Measurements from ENCODE around the gene IRF2BP2.

IRF2BP2 gene

GRCh38 chr1:234621657-234622335 lies 11.8 kb upstream of the IRF2BP2 start:
- H3K36me3 ChIP-seq (ENCODE audit: low read length) = no peaks in the 10 kb centered on the region
- H3K9me2 ChIP-seq (replicated peaks; ENCODE audit: insufficient read depth, low read length) = no peaks in the 10 kb centered on the region
- no peak overlapping the region for H3K9ac ChIP-seq (ENCODE audit: low read length)
- no peak overlapping the region for H3K27ac ChIP-seq (ENCODE audit: low read depth, low read length)
- H4K20me1 ChIP-seq (ENCODE audit: low read depth, low read length) = no peaks in the 10 kb centered on the region
- no peak overlapping the region for H3K4me2 ChIP-seq (ENCODE audit: low read depth, low read length, poor library complexity, severe bottlenecking)
- H3K27me3 ChIP-seq (ENCODE audit: low read length) = no peaks in the 10 kb centered on the region
- H3F3A ChIP-seq (ENCODE audit: insufficient read depth) = no peaks in the 10 kb centered on the region
- H3K4me3 ChIP-seq (ENCODE audit: insufficient read depth, low read length, poor library complexity, severe bottlenecking) = no peak overlapping the region
- H3K9me3 ChIP-seq (ENCODE audit: insufficient read depth, low read length) = no peaks in the 10 kb centered on the region
- TF ChIP-seq, protein P1, sequence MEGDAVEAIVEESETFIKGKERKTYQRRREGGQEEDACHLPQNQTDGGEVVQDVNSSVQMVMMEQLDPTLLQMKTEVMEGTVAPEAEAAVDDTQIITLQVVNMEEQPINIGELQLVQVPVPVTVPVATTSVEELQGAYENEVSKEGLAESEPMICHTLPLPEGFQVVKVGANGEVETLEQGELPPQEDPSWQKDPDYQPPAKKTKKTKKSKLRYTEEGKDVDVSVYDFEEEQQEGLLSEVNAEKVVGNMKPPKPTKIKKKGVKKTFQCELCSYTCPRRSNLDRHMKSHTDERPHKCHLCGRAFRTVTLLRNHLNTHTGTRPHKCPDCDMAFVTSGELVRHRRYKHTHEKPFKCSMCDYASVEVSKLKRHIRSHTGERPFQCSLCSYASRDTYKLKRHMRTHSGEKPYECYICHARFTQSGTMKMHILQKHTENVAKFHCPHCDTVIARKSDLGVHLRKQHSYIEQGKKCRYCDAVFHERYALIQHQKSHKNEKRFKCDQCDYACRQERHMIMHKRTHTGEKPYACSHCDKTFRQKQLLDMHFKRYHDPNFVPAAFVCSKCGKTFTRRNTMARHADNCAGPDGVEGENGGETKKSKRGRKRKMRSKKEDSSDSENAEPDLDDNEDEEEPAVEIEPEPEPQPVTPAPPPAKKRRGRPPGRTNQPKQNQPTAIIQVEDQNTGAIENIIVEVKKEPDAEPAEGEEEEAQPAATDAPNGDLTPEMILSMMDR (IDR thresholded peaks at IDR 0.05; ENCODE audit: insufficient read depth, low read length, poor library complexity, severe bottlenecking) = no peak
- no peak for TF ChIP-seq EZH2phosphoT487 (conservative IDR thresholded peaks at IDR 0.05; ENCODE audit: low read length)
- no peaks in the 10 kb centered on the region for H3K79me2 ChIP-seq (ENCODE audit: insufficient read depth, low read length)
- no peak overlapping the region for H2AFZ ChIP-seq (ENCODE audit: low read depth, low read length, severe bottlenecking)

GRCh38 chr1:234621127-234621468 lies 11.1 kb upstream of the IRF2BP2 start:
- Histone ChIP-seq H3K9me2 (replicated peaks; ENCODE audit: insufficient read depth, low read length) (no peaks in the 10 kb centered on the region), H3K4me3 (ENCODE audit: insufficient read depth, low read length, poor library complexity, severe bottlenecking) (no peak overlapping the region), H3F3A (ENCODE audit: insufficient read depth) (no peaks in the 10 kb centered on the region), H4K20me1 (ENCODE audit: low read depth, low read length) (no peaks in the 10 kb centered on the region), H3K9me3 (ENCODE audit: insufficient read depth, low read length) (no peaks in the 10 kb centered on the region), H3K27ac (ENCODE audit: low read depth, low read length) (no peak overlapping the region), H3K36me3 (ENCODE audit: low read length) (no peaks in the 10 kb centered on the region), H2AFZ (ENCODE audit: low read depth, low read length, severe bottlenecking) (no peak overlapping the region), H3K27me3 (ENCODE audit: low read length) (no peaks in the 10 kb centered on the region), H3K9ac (ENCODE audit: low read length) (no peak overlapping the region), H3K79me2 (ENCODE audit: insufficient read depth, low read length) (no peaks in the 10 kb centered on the region), H3K4me2 (ENCODE audit: low read depth, low read length, poor library complexity, severe bottlenecking) (no peak overlapping the region)
- TF ChIP-seq EZH2phosphoT487 (conservative IDR thresholded peaks at IDR 0.05; ENCODE audit: low read length) = no peak
- TF ChIP-seq, protein P1 (IDR thresholded peaks at IDR 0.05; ENCODE audit: insufficient read depth, low read length, poor library complexity, severe bottlenecking) = no peak

DNA sequence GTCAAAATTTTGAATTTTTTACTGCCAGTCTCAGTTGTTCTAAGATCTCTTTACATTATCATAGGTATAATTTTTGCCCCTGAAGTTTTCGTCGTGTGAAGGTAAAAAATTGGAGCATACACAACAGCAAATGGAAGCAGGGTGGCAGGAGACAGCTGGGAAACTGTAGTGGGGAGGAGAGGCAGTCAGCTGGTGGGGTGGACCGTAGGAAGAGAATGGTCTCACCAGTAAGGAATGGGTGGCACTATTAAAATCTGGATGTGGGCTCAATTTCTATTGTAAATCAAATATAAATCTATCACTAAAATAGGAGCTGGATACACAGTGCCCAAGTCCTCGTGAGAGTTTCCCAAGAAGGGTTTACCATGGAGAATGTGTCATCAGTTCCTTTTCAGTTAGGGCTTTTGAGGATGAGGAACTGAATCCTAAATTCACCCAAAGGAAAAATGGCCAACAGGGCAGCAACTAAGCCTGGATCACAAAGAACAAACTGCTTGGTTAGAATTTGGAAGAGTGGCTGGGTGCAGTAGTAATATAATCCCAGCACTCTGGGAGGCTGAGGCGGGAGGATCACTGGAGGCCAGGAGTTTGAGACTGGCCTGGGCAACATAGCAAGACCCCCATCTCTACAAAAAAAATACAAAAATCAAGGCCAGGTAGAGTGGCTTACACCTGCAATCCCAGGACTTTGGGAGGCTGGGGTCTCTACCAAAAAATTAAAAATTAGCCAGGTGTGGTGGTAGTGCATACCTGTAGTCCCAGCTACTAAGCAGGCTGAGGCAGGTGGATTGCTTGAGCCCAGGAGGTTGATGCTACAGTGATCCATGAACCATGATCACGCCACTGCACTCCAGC lies 10.5 kb upstream of the IRF2BP2 start:
- no peak for TF ChIP-seq EZH2phosphoT487 (conservative IDR thresholded peaks at IDR 0.05; ENCODE audit: low read length)
- TF ChIP-seq, protein P1 (IDR thresholded peaks at IDR 0.05; ENCODE audit: insufficient read depth, low read length, poor library complexity, severe bottlenecking) = no peak
- no peaks in the 10 kb centered on the region for H3F3A ChIP-seq (ENCODE audit: insufficient read depth)

More for the DNA sequence above, 10.5 kb upstream of the IRF2BP2 start:
- Histone ChIP-seq H3K9me2 (replicated peaks; ENCODE audit: insufficient read depth, low read length) (no peaks in the 10 kb centered on the region), H2AFZ (ENCODE audit: low read depth, low read length, severe bottlenecking) (no peak overlapping the region), H3K27me3 (ENCODE audit: low read length) (no peaks in the 10 kb centered on the region), H3K79me2 (ENCODE audit: insufficient read depth, low read length) (no peaks in the 10 kb centered on the region), H3K9me3 (ENCODE audit: insufficient read depth, low read length) (no peaks in the 10 kb centered on the region), H4K20me1 (ENCODE audit: low read depth, low read length) (no peaks in the 10 kb centered on the region), H3K36me3 (ENCODE audit: low read length) (no peaks in the 10 kb centered on the region), H3K9ac (ENCODE audit: low read length) (no peak overlapping the region), H3K27ac (ENCODE audit: low read depth, low read length) (no peak overlapping the region), H3K4me2 (ENCODE audit: low read depth, low read length, poor library complexity, severe bottlenecking) (no peak overlapping the region), H3K4me3 (ENCODE audit: insufficient read depth, low read length, poor library complexity, severe bottlenecking) (no peak overlapping the region)
